A673 (cell line): ENCODE measurements around the gene PLEKHA6. TPM values are rescaled to one million over a fixed set of nuclear protein-coding genes. Genes with fewer than 3 reads are reported as not detected.

Experiments used
- BruUV-seq: library from RNA; stranded (reverse); fragments of 400-500 nt; replicated peaks from 2 replicates; lab custom pipeline; 2021; lab: Mats Ljungman, UMichigan
- CTCF ChIA-PET: fragments of 300-600 bp; sonication (Branson Sonifier 250); formaldehyde crosslinking; loops from one replicate; lab custom pipeline; 2022; ENCODE audit warnings: antibody characterized with exemption; lab: Charles Lee
- POLR2A ChIA-PET: fragments of 300-600 bp; sonication (Branson Sonifier 250); formaldehyde crosslinking; loops from one replicate; lab custom pipeline; 2022; ENCODE audit warnings: antibody characterized with exemption; ENCODE audit not compliant: low non-redundant PET; lab: Charles Lee
- DNase-seq: peaks from one replicate; pipeline ENCODE4 v3.0.0-alpha.2; 2015; ENCODE audit warnings: low spot score
- H3K27ac ChIP-seq: fragments of 200-600 bp; sonication (generic); 2 replicates; pipeline ENCODE4 v1.5.1; 2016; ENCODE audit warnings: mixed run types, low read depth, mild to moderate bottlenecking, mixed read lengths, antibody characterized with exemption, low read length; ENCODE audit not compliant: poor library complexity, severe bottlenecking
- H3K27me3 ChIP-seq: fragments of 200-600 bp; sonication (generic); replicated peaks from 2 replicates; pipeline ENCODE4 v1.6.1; 2017; ENCODE audit warnings: mixed run types, low read depth, mild to moderate bottlenecking, mixed read lengths, antibody characterized with exemption, low read length; ENCODE audit not compliant: insufficient read depth, poor library complexity
- H3K36me3 ChIP-seq: fragments of 200-600 bp; sonication (generic); 2 replicates; pipeline ENCODE4 v1.6.1; 2016; ENCODE audit warnings: mixed run types, mild to moderate bottlenecking, mixed read lengths, antibody characterized with exemption, low read length; ENCODE audit not compliant: insufficient read depth, poor library complexity, severe bottlenecking
- H3K4me1 ChIP-seq: fragments of 200-600 bp; sonication (generic); 2 replicates; pipeline ENCODE4 v1.6.1; 2017; ENCODE audit warnings: mixed run types, mild to moderate bottlenecking, mixed read lengths, antibody characterized with exemption, low read length; ENCODE audit not compliant: insufficient read depth, poor library complexity, severe bottlenecking
- H3K4me3 ChIP-seq: fragments of 200-600 bp; sonication (generic); 2 replicates; pipeline ENCODE4 v1.5.1; 2016; ENCODE audit warnings: low read depth, mixed run types, mild to moderate bottlenecking, mixed read lengths, low read length; ENCODE audit not compliant: poor library complexity, severe bottlenecking
- H3K9me3 ChIP-seq: fragments of 200-600 bp; sonication (generic); 2 replicates; pipeline ENCODE4 v1.6.1; 2016; ENCODE audit warnings: mixed run types, low read depth, mild to moderate bottlenecking, mixed read lengths, antibody characterized with exemption, low read length; ENCODE audit not compliant: poor library complexity, severe bottlenecking
- CTCF ChIP-seq: fragments of 300-800, 200-600 bp; sonication (generic); conservative IDR thresholded peaks from 2 replicates; pipeline ENCODE4 v1.5.1; 2017; ENCODE audit warnings: low read depth, mild to moderate bottlenecking, antibody characterized with exemption, low read length, moderate library complexity, mixed read lengths
- EZH2 ChIP-seq: fragments of 200-600 bp; sonication (generic); IDR thresholded peaks from 2 replicates; pipeline ENCODE4 v1.6.1; 2017; ENCODE audit warnings: borderline replicate concordance, low read depth, mild to moderate bottlenecking, mixed read lengths, antibody characterized with exemption, low read length; ENCODE audit not compliant: poor library complexity, severe bottlenecking
- intact Hi-C: fragments of 100-400 bp; cut with micrococcal nuclease; formaldehyde crosslinking; loops from one replicate; pipeline ENCODE4 v1.10.0; 2022; ENCODE audit not compliant: unreplicated experiment
- total RNA-seq: library from RNA; stranded (reverse); gene quantifications from 2 replicates; pipeline ENCODE4 v1.2.3, GENCODE V29; 2021

Gene PLEKHA6
- total RNA-seq, 1 experiment from 2014 or later, result 0.58 TPM

- no peak overlapping the region for H3K4me3 ChIP-seq
- BruUV-seq, result no TSS peak
- DNase-seq, result no peak
- no peaks in the 10 kb centered on the region for H3K9me3 ChIP-seq
- intact Hi-C loops, result no loop called here
- TF ChIP-seq EZH2 (no peak), CTCF (no peak)
- H3K36me3 ChIP-seq, result no peaks in the 10 kb centered on the region
- CTCF ChIA-PET, result interaction anchor here (0.7 kb wide), 1 partner anchor 20 kb away, joined by 3 read pairs; no protein-coding TSS in a partner anchor
- POLR2A ChIA-PET, result no interaction called here
- H3K27ac ChIP-seq, result no peak overlapping the region
- no peaks in the 10 kb centered on the region for H3K4me1 ChIP-seq
- peaks cover 26% of the 10 kb centered on the region for H3K27me3 ChIP-seq
These were observed 23.6 kb upstream of the PLEKHA6 start for GRCh38 chr1:204383163-204383904.

DNA sequence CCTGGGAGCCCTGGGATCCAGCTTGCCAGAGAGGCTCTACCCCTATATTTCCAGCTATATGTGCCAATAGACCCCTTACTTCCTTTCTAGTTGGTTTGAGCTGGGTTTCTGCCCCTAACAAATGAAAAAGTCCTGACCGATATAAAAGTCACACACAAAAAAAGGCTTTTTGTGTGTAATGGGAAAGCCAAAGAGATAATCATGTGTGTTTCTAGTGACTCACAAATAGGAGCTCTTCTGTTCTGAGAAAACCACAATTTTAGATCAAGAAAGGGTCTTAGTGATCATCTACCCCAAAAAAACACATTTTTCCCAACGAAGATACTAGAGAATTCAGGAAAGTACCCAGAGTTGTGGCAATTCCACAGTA lies 23.0 kb upstream of the PLEKHA6 start:
- ChIA-PET CTCF (interaction anchor here (0.7 kb wide), 1 partner anchor 20 kb away, joined by 3 read pairs; no protein-coding TSS in a partner anchor), POLR2A (interaction anchor here (0.7 kb wide), 1 partner anchor 711 kb away, joined by 10 read pairs; no protein-coding TSS in a partner anchor)
- Histone ChIP-seq H3K36me3 (no peaks in the 10 kb centered on the region), H3K27me3 (peaks cover 32% of the 10 kb centered on the region), H3K9me3 (no peaks in the 10 kb centered on the region), H3K27ac (no peak overlapping the region), H3K4me3 (no peak overlapping the region), H3K4me1 (no peaks in the 10 kb centered on the region)
- BruUV-seq, result no TSS peak
- TF ChIP-seq CTCF, result no peak
- TF ChIP-seq EZH2, result no peak
- intact Hi-C loops, result no loop called here
- DNase-seq, result no peak

GRCh38 chr1:204380293-204380831 lies 20.6 kb upstream of the PLEKHA6 start:
- intact Hi-C loops, result no loop called here
- ChIA-PET CTCF (no interaction called here), POLR2A (no interaction called here)
- H3K4me1 ChIP-seq, result no peaks in the 10 kb centered on the region
- no TSS peak for BruUV-seq
- no peaks in the 10 kb centered on the region for H3K36me3 ChIP-seq
- DNase-seq, result no peak
- H3K4me3 ChIP-seq, result no peak overlapping the region
- no peaks in the 10 kb centered on the region for H3K9me3 ChIP-seq
- no peak overlapping the region for H3K27ac ChIP-seq
- peaks cover 55% of the 10 kb centered on the region for H3K27me3 ChIP-seq
- no peak for TF ChIP-seq EZH2
- TF ChIP-seq CTCF, result no peak
